Activated naive CD4-positive, alpha-beta T cell treated with anti-CD3 and anti-CD28 coated beads, Interleukin-2, amount 10 ng/mL, durations not matched to agents 7 days and 5 days (primary cell): ENCODE results near the gene ABCC4.
A peak's percentile ranks its signal among the peaks of the same experiment; 100 is the strongest.

Source experiments
- CTCF ChIA-PET: fragments of 350-600 bp; sonication (Branson Sonifier 250); formaldehyde crosslinking; loops from one replicate; lab custom pipeline; 2021; ENCODE audit warnings: antibody characterized with exemption; lab: Charles Lee
- DNase-seq: peaks from one replicate; pipeline ENCODE4 v3.0.0-alpha.2; 2020
- H3K27ac Mint-ChIP-seq: one replicate; pipeline ENCODE4 v1.8.0; 2021; ENCODE audit warnings: mild to moderate bottlenecking, moderate library complexity, mixed read lengths
- H3K27me3 Mint-ChIP-seq: one replicate; pipeline ENCODE4 v1.8.0; 2021; ENCODE audit warnings: mild to moderate bottlenecking, mixed read lengths
- H3K36me3 Mint-ChIP-seq: one replicate; pipeline ENCODE4 v1.8.0; 2021; ENCODE audit warnings: mixed read lengths
- H3K4me1 Mint-ChIP-seq: one replicate; pipeline ENCODE4 v1.8.0; 2021; ENCODE audit warnings: mixed read lengths
- H3K4me3 Mint-ChIP-seq: one replicate; pipeline ENCODE4 v1.8.0; 2021; ENCODE audit warnings: mild to moderate bottlenecking, moderate library complexity, mixed read lengths
- H3K9me3 Mint-ChIP-seq: one replicate; pipeline ENCODE4 v1.8.0; 2021; ENCODE audit warnings: mixed read lengths

Gene ABCC4

GRCh38 chr13:95301183-95301967 is at the start of gene ABCC4:
Gene ABCC4 (minus strand): TSS chr13:95301451. CDS start chr13:95301314, 137 bp downstream.
- CTCF ChIA-PET = interaction anchor here (1.0 to 1.8 kb wide), 3 partner anchors 79 to 176 kb away, joined by 3 to 11 read pairs (median 3); no protein-coding TSS in a partner anchor
- Mint-ChIP-seq H3K36me3 (no peaks in the 10 kb centered on the region), H3K4me1 (peaks cover 21% of the 10 kb centered on the region), H3K4me3 (peak within 1 kb of the TSS; percentile 77), H3K9me3 (no peaks in the 10 kb centered on the region), H3K27ac (no peak within 1 kb of the TSS), H3K27me3 (peaks cover 19% of the 10 kb centered on the region)
- peak; percentile 66 for DNase-seq

GRCh38 chr13:95349267-95349666 is 48.0 kb upstream of the ABCC4 start:
- no peak overlapping the region for H3K4me3 Mint-ChIP-seq
- H3K27me3 Mint-ChIP-seq = no peaks in the 10 kb centered on the region
- H3K36me3 Mint-ChIP-seq = no peaks in the 10 kb centered on the region
- no peak for DNase-seq
- H3K9me3 Mint-ChIP-seq = no peaks in the 10 kb centered on the region
- H3K27ac Mint-ChIP-seq = no peak overlapping the region
- CTCF ChIA-PET = no interaction called here
- no peaks in the 10 kb centered on the region for H3K4me1 Mint-ChIP-seq

- no peak for DNase-seq
- H3K4me3 Mint-ChIP-seq = no peak overlapping the region
- CTCF ChIA-PET = no interaction called here
These were observed 42.7 kb upstream of the ABCC4 start for GRCh38 chr13:95343944-95344343.

GRCh38 chr13:95341441-95341840 is 40.2 kb upstream of the ABCC4 start:
- CTCF ChIA-PET = interaction anchor here (0.9 kb wide), 1 partner anchor 63 kb away, joined by 3 read pairs; no protein-coding TSS in a partner anchor
- Mint-ChIP-seq H3K9me3 (no peaks in the 10 kb centered on the region), H3K36me3 (no peaks in the 10 kb centered on the region)

More at GRCh38 chr13:95343944-95344343, 42.7 kb upstream of the ABCC4 start:
- Mint-ChIP-seq H3K9me3 (no peaks in the 10 kb centered on the region), H3K4me1 (no peaks in the 10 kb centered on the region), H3K27me3 (no peaks in the 10 kb centered on the region), H3K36me3 (no peaks in the 10 kb centered on the region), H3K27ac (no peak overlapping the region)

GRCh38 chr13:95338905-95339304 is 37.7 kb upstream of the ABCC4 start:
- CTCF ChIA-PET = no interaction called here
- H3K27me3 Mint-ChIP-seq = no peaks in the 10 kb centered on the region
- H3K27ac Mint-ChIP-seq = no peak overlapping the region

More at GRCh38 chr13:95341441-95341840, 40.2 kb upstream of the ABCC4 start:
- no peak for DNase-seq
- no peak overlapping the region for H3K27ac Mint-ChIP-seq
- H3K4me1 Mint-ChIP-seq = no peaks in the 10 kb centered on the region
- H3K4me3 Mint-ChIP-seq = no peak overlapping the region
- no peaks in the 10 kb centered on the region for H3K27me3 Mint-ChIP-seq

GRCh38 chr13:95337597-95337996 is 36.3 kb upstream of the ABCC4 start:
- Mint-ChIP-seq H3K36me3 (no peaks in the 10 kb centered on the region), H3K4me1 (no peaks in the 10 kb centered on the region), H3K4me3 (no peak overlapping the region), H3K27me3 (no peaks in the 10 kb centered on the region), H3K27ac (no peak overlapping the region), H3K9me3 (no peaks in the 10 kb centered on the region)
- CTCF ChIA-PET = interaction anchor here (1.2 kb wide), 1 partner anchor 67 kb away, joined by 3 read pairs; no protein-coding TSS in a partner anchor
- DNase-seq = no peak

More at GRCh38 chr13:95338905-95339304, 37.7 kb upstream of the ABCC4 start:
- DNase-seq = no peak
- Mint-ChIP-seq H3K36me3 (no peaks in the 10 kb centered on the region), H3K9me3 (no peaks in the 10 kb centered on the region), H3K4me1 (no peaks in the 10 kb centered on the region), H3K4me3 (no peak overlapping the region)

- H3K4me1 Mint-ChIP-seq = no peaks in the 10 kb centered on the region
- no peaks in the 10 kb centered on the region for H3K27me3 Mint-ChIP-seq
- no peaks in the 10 kb centered on the region for H3K9me3 Mint-ChIP-seq
- CTCF ChIA-PET = interaction anchor here (0.6 kb wide), 1 partner anchor 1509 kb away, joined by 4 read pairs; no protein-coding TSS in a partner anchor
- H3K4me3 Mint-ChIP-seq = no peak overlapping the region
- no peak overlapping the region for H3K27ac Mint-ChIP-seq
- no peak for DNase-seq
- no peaks in the 10 kb centered on the region for H3K36me3 Mint-ChIP-seq
These were observed 34.4 kb upstream of the ABCC4 start for GRCh38 chr13:95335667-95336066.

- DNase-seq = no peak
- CTCF ChIA-PET = no interaction called here
- Mint-ChIP-seq H3K4me3 (no peak overlapping the region), H3K4me1 (no peaks in the 10 kb centered on the region), H3K9me3 (no peaks in the 10 kb centered on the region), H3K36me3 (no peaks in the 10 kb centered on the region), H3K27me3 (no peaks in the 10 kb centered on the region), H3K27ac (no peak overlapping the region)
These were observed 27.1 kb upstream of the ABCC4 start for GRCh38 chr13:95328386-95328785.

GRCh38 chr13:95327190-95327589 is 25.9 kb upstream of the ABCC4 start:
- Mint-ChIP-seq H3K27ac (no peak overlapping the region), H3K4me1 (no peaks in the 10 kb centered on the region), H3K36me3 (no peaks in the 10 kb centered on the region), H3K9me3 (no peaks in the 10 kb centered on the region), H3K4me3 (no peak overlapping the region), H3K27me3 (no peaks in the 10 kb centered on the region)
- no peak for DNase-seq
- CTCF ChIA-PET = no interaction called here

GRCh38 chr13:95326695-95327094 is 25.4 kb upstream of the ABCC4 start:
- CTCF ChIA-PET = interaction anchor here (0.7 kb wide), 1 partner anchor 32 kb away, joined by 3 read pairs; no protein-coding TSS in a partner anchor
- Mint-ChIP-seq H3K27ac (no peak overlapping the region), H3K4me3 (no peak overlapping the region), H3K9me3 (no peaks in the 10 kb centered on the region), H3K36me3 (no peaks in the 10 kb centered on the region), H3K27me3 (no peaks in the 10 kb centered on the region), H3K4me1 (no peaks in the 10 kb centered on the region)
- no peak for DNase-seq

- no peaks in the 10 kb centered on the region for H3K9me3 Mint-ChIP-seq
- H3K27ac Mint-ChIP-seq = no peak overlapping the region
- no peaks in the 10 kb centered on the region for H3K36me3 Mint-ChIP-seq
- DNase-seq = no peak
- CTCF ChIA-PET = no interaction called here
- no peaks in the 10 kb centered on the region for H3K27me3 Mint-ChIP-seq
- no peaks in the 10 kb centered on the region for H3K4me1 Mint-ChIP-seq
- H3K4me3 Mint-ChIP-seq = no peak overlapping the region
These were observed 24.2 kb upstream of the ABCC4 start for GRCh38 chr13:95325485-95325884.

GRCh38 chr13:95323930-95324662 is 22.8 kb upstream of the ABCC4 start:
- Mint-ChIP-seq H3K9me3 (no peaks in the 10 kb centered on the region), H3K4me3 (no peak overlapping the region), H3K4me1 (no peaks in the 10 kb centered on the region), H3K27me3 (no peaks in the 10 kb centered on the region), H3K36me3 (no peaks in the 10 kb centered on the region), H3K27ac (no peak overlapping the region)
- no peak for DNase-seq
- CTCF ChIA-PET = no interaction called here

GRCh38 chr13:95319551-95320274 is 18.5 kb upstream of the ABCC4 start:
- Mint-ChIP-seq H3K27ac (no peak overlapping the region), H3K27me3 (no peaks in the 10 kb centered on the region), H3K4me3 (no peak overlapping the region), H3K9me3 (no peaks in the 10 kb centered on the region), H3K36me3 (no peaks in the 10 kb centered on the region), H3K4me1 (no peaks in the 10 kb centered on the region)
- CTCF ChIA-PET = no interaction called here
- DNase-seq = no peak
